Glutamatergic neuron (in vitro differentiated cells): ENCODE results near the gene CFAP97. TPM values are rescaled to one million over a fixed set of nuclear protein-coding genes. Genes with fewer than 3 reads are reported as not detected.
"Not testable (repeated sequence)": the region's sequence is repeated elsewhere in the genome, so short reads cannot be mapped to it uniquely, and the experiment has no call there.

Source experiments
- DNase-seq: peaks from one replicate; pipeline ENCODE4 v3.0.0; 2022
- H3K27ac Mint-ChIP-seq: one replicate; pipeline ENCODE4 v1.8.0; 2020; ENCODE audit warnings: mild to moderate bottlenecking, mixed read lengths, inconsistent platforms; ENCODE audit not compliant: unreplicated experiment
- H3K27me3 Mint-ChIP-seq: one replicate; pipeline ENCODE4 v1.8.0; 2020; ENCODE audit warnings: mild to moderate bottlenecking, moderate library complexity, mixed read lengths, inconsistent platforms; ENCODE audit not compliant: unreplicated experiment
- H3K36me3 Mint-ChIP-seq: one replicate; pipeline ENCODE4 v1.8.0; 2020; ENCODE audit warnings: mild to moderate bottlenecking, mixed read lengths, inconsistent platforms; ENCODE audit not compliant: unreplicated experiment
- H3K4me1 Mint-ChIP-seq: one replicate; pipeline ENCODE4 v1.8.0; 2020; ENCODE audit warnings: mild to moderate bottlenecking, low read depth, mixed read lengths, inconsistent platforms; ENCODE audit not compliant: unreplicated experiment
- H3K4me3 Mint-ChIP-seq: one replicate; pipeline ENCODE4 v1.8.0; 2020; ENCODE audit warnings: mild to moderate bottlenecking, mixed read lengths, inconsistent platforms; ENCODE audit not compliant: unreplicated experiment
- H3K9me3 Mint-ChIP-seq: one replicate; pipeline ENCODE4 v1.8.0; 2020; ENCODE audit warnings: mild to moderate bottlenecking, moderate library complexity, mixed read lengths, inconsistent platforms; ENCODE audit not compliant: unreplicated experiment
- total RNA-seq: library from RNA; stranded (reverse); fragmentation: NEBNext Ultra II Directional; extraction: Animal tissue kit (Norgen Biotek cat#: 25700); gene quantifications from one replicate; pipeline ENCODE4 v1.2.1, GENCODE V29; 2021; ENCODE audit not compliant: unreplicated experiment
- TF ChIP-seq, protein P1 (sequence below): fragments of 200-600 bp; sonication (generic); IDR thresholded peaks from one replicate; pipeline ENCODE4 v1.5.0; 2021; ENCODE audit not compliant: partially characterized antibody, unreplicated experiment

The CFAP97 gene
- total RNA-seq, 1 donor from 2014 or later: 28.4 TPM

- Mint-ChIP-seq H3K4me1 (peaks cover 15% of the 10 kb centered on the region), H3K27me3 (peaks cover 5% of the 10 kb centered on the region), H3K27ac (peak overlapping the region; percentile 88), H3K4me3 (peak overlapping the region; percentile 93), H3K9me3 (peaks cover 15% of the 10 kb centered on the region), H3K36me3 (no peaks in the 10 kb centered on the region)
- TF ChIP-seq, protein P1, sequence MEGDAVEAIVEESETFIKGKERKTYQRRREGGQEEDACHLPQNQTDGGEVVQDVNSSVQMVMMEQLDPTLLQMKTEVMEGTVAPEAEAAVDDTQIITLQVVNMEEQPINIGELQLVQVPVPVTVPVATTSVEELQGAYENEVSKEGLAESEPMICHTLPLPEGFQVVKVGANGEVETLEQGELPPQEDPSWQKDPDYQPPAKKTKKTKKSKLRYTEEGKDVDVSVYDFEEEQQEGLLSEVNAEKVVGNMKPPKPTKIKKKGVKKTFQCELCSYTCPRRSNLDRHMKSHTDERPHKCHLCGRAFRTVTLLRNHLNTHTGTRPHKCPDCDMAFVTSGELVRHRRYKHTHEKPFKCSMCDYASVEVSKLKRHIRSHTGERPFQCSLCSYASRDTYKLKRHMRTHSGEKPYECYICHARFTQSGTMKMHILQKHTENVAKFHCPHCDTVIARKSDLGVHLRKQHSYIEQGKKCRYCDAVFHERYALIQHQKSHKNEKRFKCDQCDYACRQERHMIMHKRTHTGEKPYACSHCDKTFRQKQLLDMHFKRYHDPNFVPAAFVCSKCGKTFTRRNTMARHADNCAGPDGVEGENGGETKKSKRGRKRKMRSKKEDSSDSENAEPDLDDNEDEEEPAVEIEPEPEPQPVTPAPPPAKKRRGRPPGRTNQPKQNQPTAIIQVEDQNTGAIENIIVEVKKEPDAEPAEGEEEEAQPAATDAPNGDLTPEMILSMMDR: no peak
- DNase-seq: no peak
These were observed 7.2 kb upstream of the CFAP97 start for GRCh38 chr4:185211035-185211434.

GRCh38 chr4:185210102-185210981, 6.5 kb upstream of the CFAP97 start:
- Mint-ChIP-seq H3K9me3 (peaks cover 15% of the 10 kb centered on the region), H3K27ac (peak overlapping the region; percentile 88), H3K36me3 (no peaks in the 10 kb centered on the region), H3K4me1 (peaks cover 15% of the 10 kb centered on the region), H3K4me3 (peak overlapping the region; percentile 93), H3K27me3 (peaks cover 5% of the 10 kb centered on the region)
- peak; percentile 66 for DNase-seq
- TF ChIP-seq, protein P1: no peak

GRCh38 chr4:185209852-185210101, 6.0 kb upstream of the CFAP97 start:
- not testable (repeated sequence) for H3K36me3 Mint-ChIP-seq, H3K4me3 Mint-ChIP-seq, H3K27me3 Mint-ChIP-seq, DNase-seq, H3K27ac Mint-ChIP-seq
- Mint-ChIP-seq H3K9me3 (peaks cover 15% of the 10 kb centered on the region), H3K4me1 (peaks cover 15% of the 10 kb centered on the region)

GRCh38 chr4:185209031-185209851, 5.4 kb upstream of the CFAP97 start, which contains the start of gene SNX25:
Gene SNX25, plus strand, starts transcription at chr4:185209598. Its CDS starts 229 bp downstream, at chr4:185209827.
- TF ChIP-seq, protein P1: no peak
- DNase-seq: peak; percentile 88
- Mint-ChIP-seq H3K27me3 (peaks cover 5% of the 10 kb centered on the region), H3K4me1 (peaks cover 19% of the 10 kb centered on the region), H3K27ac (peak within 1 kb of the TSS; percentile 88), H3K4me3 (peak within 1 kb of the TSS; percentile 93), H3K36me3 (no peaks in the 10 kb centered on the region), H3K9me3 (peaks cover 15% of the 10 kb centered on the region)

GRCh38 chr4:185207466-185207865, 3.7 kb upstream of the CFAP97 start:
- DNase-seq: no peak
- H3K36me3 Mint-ChIP-seq: no peaks in the 10 kb centered on the region
- TF ChIP-seq, protein P1: no peak
- H3K9me3 Mint-ChIP-seq: peaks cover 20% of the 10 kb centered on the region
- no peak overlapping the region for H3K4me3 Mint-ChIP-seq
- H3K27ac Mint-ChIP-seq: no peak overlapping the region
- H3K27me3 Mint-ChIP-seq: peaks cover 11% of the 10 kb centered on the region
- peaks cover 15% of the 10 kb centered on the region for H3K4me1 Mint-ChIP-seq
